ENCODE results near the gene GRIP2. TPM values are rescaled to one million over a fixed set of nuclear protein-coding genes. Genes with fewer than 3 reads are reported as not detected.
A peak's percentile ranks its signal among the peaks of the same experiment; 100 is the strongest.

GRIP2 gene
- total RNA-seq, 1 experiment from 2014 or later = 4.5 TPM

- Mint-ChIP-seq H3K4me3 (ENCODE audit: unreplicated experiment) (no peak overlapping the region), H3K4me1 (ENCODE audit: low read depth, unreplicated experiment) (no peaks in the 10 kb centered on the region), H3K27ac (ENCODE audit: unreplicated experiment) (no peak overlapping the region), H3K36me3 (ENCODE audit: insufficient read depth, unreplicated experiment) (no peaks in the 10 kb centered on the region), H3K27me3 (ENCODE audit: insufficient read depth, unreplicated experiment) (no peaks in the 10 kb centered on the region), H3K9me3 (ENCODE audit: unreplicated experiment) (no peaks in the 10 kb centered on the region)
- ChIA-PET CTCF (no interaction called here), POLR2A (no interaction called here)
- Histone ChIP-seq H3K36me3 (ENCODE audit: control insufficient read depth, insufficient read depth, low read length) (no peaks in the 10 kb centered on the region), H3K4me1 (no peaks in the 10 kb centered on the region), H3K9me3 (no peaks in the 10 kb centered on the region), H3K4me3 (ENCODE audit: low read depth, low read length) (no peak overlapping the region), H3K27me3 (replicated peaks; ENCODE audit: control insufficient read depth, insufficient read depth, low read length) (no peaks in the 10 kb centered on the region)
- TF ChIP-seq, protein P1, sequence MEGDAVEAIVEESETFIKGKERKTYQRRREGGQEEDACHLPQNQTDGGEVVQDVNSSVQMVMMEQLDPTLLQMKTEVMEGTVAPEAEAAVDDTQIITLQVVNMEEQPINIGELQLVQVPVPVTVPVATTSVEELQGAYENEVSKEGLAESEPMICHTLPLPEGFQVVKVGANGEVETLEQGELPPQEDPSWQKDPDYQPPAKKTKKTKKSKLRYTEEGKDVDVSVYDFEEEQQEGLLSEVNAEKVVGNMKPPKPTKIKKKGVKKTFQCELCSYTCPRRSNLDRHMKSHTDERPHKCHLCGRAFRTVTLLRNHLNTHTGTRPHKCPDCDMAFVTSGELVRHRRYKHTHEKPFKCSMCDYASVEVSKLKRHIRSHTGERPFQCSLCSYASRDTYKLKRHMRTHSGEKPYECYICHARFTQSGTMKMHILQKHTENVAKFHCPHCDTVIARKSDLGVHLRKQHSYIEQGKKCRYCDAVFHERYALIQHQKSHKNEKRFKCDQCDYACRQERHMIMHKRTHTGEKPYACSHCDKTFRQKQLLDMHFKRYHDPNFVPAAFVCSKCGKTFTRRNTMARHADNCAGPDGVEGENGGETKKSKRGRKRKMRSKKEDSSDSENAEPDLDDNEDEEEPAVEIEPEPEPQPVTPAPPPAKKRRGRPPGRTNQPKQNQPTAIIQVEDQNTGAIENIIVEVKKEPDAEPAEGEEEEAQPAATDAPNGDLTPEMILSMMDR (IDR thresholded peaks at IDR 0.05; ENCODE audit: insufficient read depth in 1 of 2, low read depth in 1 of 2, low read length in 1 of 2, severe bottlenecking in 1 of 2, unreplicated experiment in 1 of 2) = no peak
- intact Hi-C loops (cut with micrococcal nuclease; ENCODE audit: unreplicated experiment) = no loop called here
- no TSS peak for BruUV-seq (replicated peaks)
- peak in 1 of 2 experiments; percentile 9 for DNase-seq
Measured at GRCh38 chr3:14519406-14519805, 20.7 kb downstream of the GRIP2 start.

- no peaks in the 10 kb centered on the region for H3K36me3 ChIP-seq (ENCODE audit: control insufficient read depth, insufficient read depth, low read length)
- TF ChIP-seq, protein P1 (IDR thresholded peaks at IDR 0.05; ENCODE audit: insufficient read depth in 1 of 2, low read depth in 1 of 2, low read length in 1 of 2, severe bottlenecking in 1 of 2, unreplicated experiment in 1 of 2) = no peak
- DNase-seq = no peak
- no peaks in the 10 kb centered on the region for H3K9me3 Mint-ChIP-seq (ENCODE audit: unreplicated experiment)
- H3K27me3 Mint-ChIP-seq (ENCODE audit: insufficient read depth, unreplicated experiment) = no peaks in the 10 kb centered on the region
- CTCF ChIA-PET = no interaction called here
- intact Hi-C loops (cut with micrococcal nuclease; ENCODE audit: unreplicated experiment) = no loop called here
- no peak overlapping the region for H3K27ac Mint-ChIP-seq (ENCODE audit: unreplicated experiment)
- BruUV-seq (replicated peaks) = no TSS peak
- H3K9me3 ChIP-seq = no peaks in the 10 kb centered on the region
- H3K4me1 ChIP-seq = no peaks in the 10 kb centered on the region
- no peak overlapping the region for H3K4me3 ChIP-seq (ENCODE audit: low read depth, low read length)
- H3K4me1 Mint-ChIP-seq (ENCODE audit: low read depth, unreplicated experiment) = no peaks in the 10 kb centered on the region
- no peak overlapping the region for H3K4me3 Mint-ChIP-seq (ENCODE audit: unreplicated experiment)
- no peaks in the 10 kb centered on the region for H3K36me3 Mint-ChIP-seq (ENCODE audit: insufficient read depth, unreplicated experiment)
- POLR2A ChIA-PET = no interaction called here
- H3K27me3 ChIP-seq (replicated peaks; ENCODE audit: control insufficient read depth, insufficient read depth, low read length) = no peaks in the 10 kb centered on the region
Measured at GRCh38 chr3:14518893-14519292, 21.2 kb downstream of the GRIP2 start.

DNA sequence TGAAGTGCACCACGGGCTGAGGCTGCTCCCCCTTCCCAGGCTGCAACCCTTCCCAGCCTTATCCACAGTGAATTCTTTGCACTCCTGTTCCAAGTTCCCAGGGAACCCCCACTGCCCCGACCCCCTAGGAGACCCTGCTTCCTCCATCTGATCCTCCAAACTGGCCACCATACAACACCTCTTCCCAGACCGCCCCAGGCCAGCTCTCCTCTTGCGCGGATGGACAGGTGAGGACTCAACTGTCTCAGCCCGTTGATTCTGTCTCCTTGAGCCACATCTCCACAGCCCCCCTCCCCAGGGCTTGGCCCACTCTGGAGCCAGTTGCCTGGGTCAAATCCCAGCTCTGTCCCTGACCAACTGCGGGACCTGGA, 21.7 kb downstream of the GRIP2 start:
- BruUV-seq (replicated peaks) = no TSS peak
- Histone ChIP-seq H3K9me3 (no peaks in the 10 kb centered on the region), H3K4me1 (no peaks in the 10 kb centered on the region), H3K27me3 (replicated peaks; ENCODE audit: control insufficient read depth, insufficient read depth, low read length) (no peaks in the 10 kb centered on the region), H3K4me3 (ENCODE audit: low read depth, low read length) (no peak overlapping the region), H3K36me3 (ENCODE audit: control insufficient read depth, insufficient read depth, low read length) (no peaks in the 10 kb centered on the region)
- no peak overlapping the region for H3K27ac Mint-ChIP-seq (ENCODE audit: unreplicated experiment)
- POLR2A ChIA-PET = no interaction called here
- H3K4me1 Mint-ChIP-seq (ENCODE audit: low read depth, unreplicated experiment) = no peaks in the 10 kb centered on the region
- H3K27me3 Mint-ChIP-seq (ENCODE audit: insufficient read depth, unreplicated experiment) = no peaks in the 10 kb centered on the region
- no peaks in the 10 kb centered on the region for H3K36me3 Mint-ChIP-seq (ENCODE audit: insufficient read depth, unreplicated experiment)
- DNase-seq = peak in 1 of 2 experiments; percentile 7
- H3K4me3 Mint-ChIP-seq (ENCODE audit: unreplicated experiment) = no peak overlapping the region
- intact Hi-C loops (cut with micrococcal nuclease; ENCODE audit: unreplicated experiment) = no loop called here
- TF ChIP-seq, protein P1 (IDR thresholded peaks at IDR 0.05; ENCODE audit: insufficient read depth in 1 of 2, low read depth in 1 of 2, low read length in 1 of 2, severe bottlenecking in 1 of 2, unreplicated experiment in 1 of 2) = no peak
- no peaks in the 10 kb centered on the region for H3K9me3 Mint-ChIP-seq (ENCODE audit: unreplicated experiment)
- CTCF ChIA-PET = no interaction called here
